ENCODE results near the gene GJA4. TPM values are rescaled to one million over a fixed set of nuclear protein-coding genes. Genes with fewer than 3 reads are reported as not detected.

Gene GJA4
- total and polyA plus RNA-seq, 2 donors (not counting 1 experiment from before 2014, with no cell fraction given) = not detected

- peaks cover 51% of the 10 kb centered on the region for H3K27me3 Mint-ChIP-seq
- intact Hi-C loops (cut with micrococcal nuclease) = no loop called here
- peak within 1 kb of the TSS; percentile 29 for H3K9ac ChIP-seq (ENCODE audit: low read length)
- no peaks in the 10 kb centered on the region for H3K36me3 ChIP-seq (replicated peaks in 1 of 2; ENCODE audit: control extremely low read depth in 1 of 2, control insufficient read depth in 1 of 2, extremely low read depth in 1 of 2, insufficient read depth in 2 of 2, low read length in 1 of 2)
- ChIA-PET CTCF (interaction anchor here (0.8 kb wide), 1 partner anchor 10 kb away, joined by 3 read pairs; no protein-coding TSS in a partner anchor), POLR2A (no interaction called here)
- H3K79me2 ChIP-seq (ENCODE audit: control insufficient read depth, insufficient read depth, low read length) = no peaks in the 10 kb centered on the region
- 7% methylated on average over 62 of the region's 62 CpGs for WGBS (ENCODE audit: insufficient coverage)
- peaks cover 0 to 41% (median 10%) of the 10 kb centered on the region in 4 experiments for H3K27me3 ChIP-seq (replicated peaks in 1 of 4; ENCODE audit: control extremely low read depth in 1 of 4, control insufficient read depth in 3 of 4, insufficient read depth in 4 of 4, low read length in 3 of 4)
- H3K4me2 ChIP-seq (replicated peaks; ENCODE audit: low read depth, low read length, poor library complexity, severe bottlenecking) = peak within 1 kb of the TSS; percentile 58
- H2AFZ ChIP-seq (ENCODE audit: insufficient read depth, low read depth, low read length, poor library complexity, severe bottlenecking) = no peak within 1 kb of the TSS
- no peak within 1 kb of the TSS for H3K27ac Mint-ChIP-seq
- DNase-seq (no peak), ATAC-seq (ENCODE audit: low read depth) (no peak)
- no peaks in the 10 kb centered on the region for H4K20me1 ChIP-seq (ENCODE audit: control insufficient read depth, insufficient read depth, low read length, poor library complexity, severe bottlenecking)
- H3K4me1 ChIP-seq (ENCODE audit: control insufficient read depth in 2 of 2, insufficient read depth in 2 of 2, low read length in 2 of 2) = peaks cover 2 to 13% of the 10 kb centered on the region in 2 donors
- peak within 1 kb of the TSS; percentile 20 for H3K4me3 Mint-ChIP-seq
- peak within 1 kb of the TSS in 2 of 5 experiments; percentile 9 to 36 for H3K4me3 ChIP-seq (ENCODE audit: control extremely low read depth in 1 of 5, extremely low read depth in 1 of 5, insufficient read depth in 1 of 5, low read depth in 2 of 5, low read length in 4 of 5)
- H3K27ac ChIP-seq (ENCODE audit: low read length in 2 of 2) = no peak within 1 kb of the TSS
- no peaks in the 10 kb centered on the region for H3K9me3 ChIP-seq (ENCODE audit: control extremely low read depth in 1 of 3, control insufficient read depth in 2 of 3, insufficient read depth in 1 of 3, low read length in 2 of 3)
- TF ChIP-seq CTCF (IDR thresholded peaks at IDR 0.05) (no peak), EZH2 (IDR thresholded peaks at IDR 0.05; ENCODE audit: borderline replicate concordance, insufficient read depth, low read depth, low read length, poor library complexity, severe bottlenecking) (no peak)
- H3K4me1 Mint-ChIP-seq = peaks cover 7% of the 10 kb centered on the region
- H3K9me3 Mint-ChIP-seq (ENCODE audit: insufficient read depth) = no peaks in the 10 kb centered on the region
Observed at GRCh38 chr1:34781071-34781843, 11.5 kb upstream of the GJA4 start, which contains the start of gene GJB3. Gene GJB3 (plus strand): TSS chr1:34781214. CDS start chr1:34784763, 3,549 bp downstream.

DNA sequence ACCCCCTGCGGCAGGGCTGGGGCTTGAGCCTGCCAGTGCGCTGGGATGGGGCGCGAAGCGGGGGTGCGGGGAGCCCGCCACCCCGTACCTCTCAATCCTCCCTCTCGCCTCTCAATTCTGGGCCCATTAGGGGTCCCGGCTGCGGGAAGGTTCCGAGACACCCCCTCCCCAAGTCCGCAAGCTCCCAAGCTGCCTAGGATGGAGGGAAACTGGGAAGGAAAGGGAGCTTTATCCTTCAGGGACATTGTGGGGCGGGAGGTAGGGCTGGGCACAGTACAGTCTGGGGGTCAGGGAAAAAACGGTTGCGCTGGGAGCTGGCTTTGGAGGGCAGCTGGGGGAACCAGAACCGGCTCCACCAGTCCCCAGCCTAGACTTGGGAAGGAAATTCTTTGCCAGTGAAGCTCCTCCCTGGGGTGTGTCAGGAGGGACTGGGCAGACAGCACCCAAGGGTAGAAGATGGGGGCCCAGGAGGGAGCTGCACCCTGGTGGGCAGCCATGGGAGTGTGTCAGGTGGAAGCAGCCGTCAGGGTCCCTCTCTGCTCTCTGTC, 10.9 kb upstream of the GJA4 start:
- Histone ChIP-seq H3K4me2 (replicated peaks; ENCODE audit: low read depth, low read length, poor library complexity, severe bottlenecking) (peak overlapping the region; percentile 58), H3K4me3 (ENCODE audit: control extremely low read depth in 1 of 5, extremely low read depth in 1 of 5, insufficient read depth in 1 of 5, low read depth in 2 of 5, low read length in 4 of 5) (no peak overlapping the region), H3K9me3 (ENCODE audit: control extremely low read depth in 1 of 3, control insufficient read depth in 2 of 3, insufficient read depth in 1 of 3, low read length in 2 of 3) (no peaks in the 10 kb centered on the region), H3K9ac (ENCODE audit: low read length) (no peak overlapping the region), H3K79me2 (ENCODE audit: control insufficient read depth, insufficient read depth, low read length) (no peaks in the 10 kb centered on the region), H3K27me3 (replicated peaks in 1 of 4; ENCODE audit: control extremely low read depth in 1 of 4, control insufficient read depth in 3 of 4, insufficient read depth in 4 of 4, low read length in 3 of 4) (peaks cover 0 to 41% (median 10%) of the 10 kb centered on the region in 4 experiments), H3K36me3 (replicated peaks in 1 of 2; ENCODE audit: control extremely low read depth in 1 of 2, control insufficient read depth in 1 of 2, extremely low read depth in 1 of 2, insufficient read depth in 2 of 2, low read length in 1 of 2) (no peaks in the 10 kb centered on the region), H4K20me1 (ENCODE audit: control insufficient read depth, insufficient read depth, low read length, poor library complexity, severe bottlenecking) (no peaks in the 10 kb centered on the region), H2AFZ (ENCODE audit: insufficient read depth, low read depth, low read length, poor library complexity, severe bottlenecking) (no peak overlapping the region), H3K4me1 (ENCODE audit: control insufficient read depth in 2 of 2, insufficient read depth in 2 of 2, low read length in 2 of 2) (peaks cover 2 to 13% of the 10 kb centered on the region in 2 donors), H3K27ac (ENCODE audit: low read length in 2 of 2) (no peak overlapping the region)
- DNase-seq (no peak), ATAC-seq (ENCODE audit: low read depth) (no peak)
- CTCF ChIA-PET = no interaction called here
- H3K9me3 Mint-ChIP-seq (ENCODE audit: insufficient read depth) = no peaks in the 10 kb centered on the region
- H3K27ac Mint-ChIP-seq = no peak overlapping the region
- POLR2A ChIA-PET = no interaction called here
- TF ChIP-seq EZH2 (IDR thresholded peaks at IDR 0.05; ENCODE audit: borderline replicate concordance, insufficient read depth, low read depth, low read length, poor library complexity, severe bottlenecking) (no peak), CTCF (IDR thresholded peaks at IDR 0.05) (no peak)
- 22% methylated on average over 12 of the region's 18 CpGs for WGBS (ENCODE audit: insufficient coverage)
- intact Hi-C loops (cut with micrococcal nuclease) = no loop called here
- H3K4me1 Mint-ChIP-seq = peaks cover 12% of the 10 kb centered on the region
- no peak overlapping the region for H3K4me3 Mint-ChIP-seq
- peaks cover 58% of the 10 kb centered on the region for H3K27me3 Mint-ChIP-seq

Data from B cell (primary cell).